ENCODE data around the gene TLE1.

TLE1 gene

DNA sequence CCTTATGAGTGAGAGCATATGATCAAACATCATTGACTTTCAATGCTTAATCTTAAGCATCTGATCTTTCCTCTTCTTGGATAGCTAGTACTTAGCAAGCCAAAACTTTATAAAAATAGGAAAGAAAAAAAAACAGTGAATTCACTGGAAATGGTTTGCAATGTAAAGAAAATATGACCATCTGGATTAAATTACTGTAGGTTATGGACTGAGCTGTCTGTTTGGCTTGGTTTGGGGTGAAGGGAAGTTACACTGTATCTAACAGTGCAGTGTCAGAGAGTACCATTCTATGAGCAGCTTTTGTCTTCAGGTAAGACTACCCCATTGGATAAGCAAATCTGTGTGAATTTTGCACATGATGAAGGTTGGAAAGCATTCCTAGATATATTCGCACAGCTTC lies 151.4 kb downstream of the TLE1 start:
- H3K27me3 Mint-ChIP-seq = no peaks in the 10 kb centered on the region
- peaks cover 4% of the 10 kb centered on the region for H3K9me3 Mint-ChIP-seq
- H3K4me3 Mint-ChIP-seq = no peak overlapping the region
- H3K36me3 Mint-ChIP-seq (ENCODE audit: low read depth) = no peaks in the 10 kb centered on the region
- H3K27ac Mint-ChIP-seq = no peak overlapping the region
- no peaks in the 10 kb centered on the region for H3K4me1 Mint-ChIP-seq (ENCODE audit: low read depth)

DNA sequence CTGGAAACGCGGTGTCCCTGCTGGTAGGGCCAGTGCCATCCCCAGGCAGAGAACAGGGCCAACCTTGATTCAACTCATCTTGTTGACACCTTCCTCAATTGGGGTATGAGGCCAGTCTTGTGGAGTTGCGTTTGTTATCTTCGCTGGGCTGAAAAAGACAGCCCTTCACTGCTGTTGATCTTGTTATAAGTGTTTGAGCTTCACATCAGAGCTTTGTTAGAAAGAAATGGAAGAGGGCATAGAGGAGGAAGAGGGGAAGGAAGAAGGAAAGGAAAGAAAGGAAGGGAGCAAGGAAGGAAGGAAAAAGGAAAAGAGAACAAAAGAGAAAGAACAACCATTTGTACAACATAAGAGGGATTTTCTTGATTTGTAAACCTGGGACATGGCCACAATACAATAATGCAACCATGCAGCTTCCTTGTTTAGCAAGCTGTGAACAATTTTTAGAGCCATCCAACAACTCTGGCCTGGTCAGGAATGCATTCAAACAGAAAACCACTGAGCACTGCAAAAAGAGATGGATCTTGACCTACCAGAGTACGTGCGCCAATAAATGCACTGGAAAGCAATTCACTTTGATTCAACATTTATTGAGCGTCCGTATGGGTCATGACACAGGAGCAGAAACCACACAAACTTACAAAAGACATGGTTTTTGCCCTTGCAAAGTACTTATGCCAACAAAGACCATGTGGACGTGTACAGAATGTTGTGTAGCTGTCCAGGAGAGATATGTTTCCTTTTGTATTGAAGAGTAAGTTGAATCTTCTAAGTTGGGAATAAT lies 152.9 kb downstream of the TLE1 start:
- Mint-ChIP-seq H3K36me3 (ENCODE audit: low read depth) (no peaks in the 10 kb centered on the region), H3K4me1 (ENCODE audit: low read depth) (no peaks in the 10 kb centered on the region), H3K4me3 (no peak overlapping the region), H3K27ac (no peak overlapping the region), H3K9me3 (peaks cover 4% of the 10 kb centered on the region), H3K27me3 (no peaks in the 10 kb centered on the region)

DNA sequence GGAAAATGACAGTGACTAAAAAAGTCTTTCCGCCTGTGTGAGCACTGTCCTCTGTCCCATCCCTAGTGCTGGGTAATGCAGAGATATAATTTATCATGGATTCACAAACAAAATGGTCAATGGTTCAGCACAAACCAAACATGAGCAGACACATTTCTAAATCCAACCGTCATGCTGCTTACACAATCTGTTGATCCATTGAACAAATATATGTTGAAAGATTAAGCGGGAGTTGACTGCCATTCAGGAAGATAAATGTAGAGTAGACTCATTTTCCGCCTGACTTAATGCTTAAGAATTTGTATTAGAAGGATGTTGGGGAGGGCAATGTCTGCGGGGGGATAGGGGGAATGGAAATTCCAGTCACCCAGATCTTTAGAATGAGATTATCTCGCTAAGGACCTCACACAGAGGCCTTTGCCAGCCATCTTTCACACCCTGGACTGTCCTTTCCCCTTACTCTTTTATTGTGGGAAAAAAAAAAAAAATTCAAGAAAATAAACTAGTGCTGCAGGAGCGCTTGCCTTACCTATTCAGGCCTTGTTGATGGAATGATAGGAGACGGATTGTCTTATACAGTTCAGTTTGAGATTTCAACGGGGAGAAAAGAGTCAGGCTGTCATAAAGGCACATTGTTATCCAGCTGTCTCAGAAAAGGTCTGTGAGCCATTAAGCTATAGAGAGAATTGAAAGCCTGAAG lies 153.7 kb downstream of the TLE1 start:
- Mint-ChIP-seq H3K27me3 (no peaks in the 10 kb centered on the region), H3K4me3 (no peak overlapping the region), H3K27ac (no peak overlapping the region), H3K9me3 (peaks cover 4% of the 10 kb centered on the region), H3K4me1 (ENCODE audit: low read depth) (no peaks in the 10 kb centered on the region), H3K36me3 (ENCODE audit: low read depth) (no peaks in the 10 kb centered on the region)

DNA sequence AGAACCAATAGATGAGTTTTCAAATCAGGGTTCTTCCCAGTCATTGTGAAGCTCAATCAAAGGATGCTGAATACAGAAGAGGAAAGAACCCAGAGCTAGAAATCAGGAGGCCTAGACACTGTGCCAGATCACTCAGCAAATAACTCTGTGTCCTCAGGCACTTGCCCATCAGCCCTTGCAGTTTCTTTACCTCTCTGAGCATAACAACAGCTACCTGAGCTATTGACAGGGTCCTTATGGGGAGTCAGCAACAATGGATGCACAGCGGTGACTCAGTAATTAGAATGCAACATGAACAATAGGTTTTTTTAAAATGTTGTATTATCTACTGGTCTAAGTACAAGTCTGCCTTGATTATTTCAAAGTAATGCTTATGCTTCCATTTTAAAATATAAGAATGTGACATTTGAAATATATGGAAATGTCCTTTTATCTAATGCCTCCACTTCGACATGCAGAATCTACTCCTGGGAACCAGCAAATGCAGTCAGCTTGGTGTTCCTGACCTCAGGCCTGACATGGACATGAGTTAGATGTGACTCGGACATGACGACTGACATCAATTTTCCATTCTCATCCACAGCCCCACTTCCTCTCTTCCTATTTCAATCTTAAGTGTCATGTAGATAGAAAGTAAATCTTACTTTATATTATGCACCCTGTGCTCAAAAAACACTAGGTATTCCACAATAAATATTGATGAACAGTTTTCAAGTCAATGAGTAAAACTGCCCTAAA lies 155.0 kb downstream of the TLE1 start:
- no peak overlapping the region for H3K4me3 Mint-ChIP-seq
- no peak overlapping the region for H3K27ac Mint-ChIP-seq
- H3K9me3 Mint-ChIP-seq = peaks cover 4% of the 10 kb centered on the region
- H3K27me3 Mint-ChIP-seq = no peaks in the 10 kb centered on the region
- no peaks in the 10 kb centered on the region for H3K4me1 Mint-ChIP-seq (ENCODE audit: low read depth)
- no peaks in the 10 kb centered on the region for H3K36me3 Mint-ChIP-seq (ENCODE audit: low read depth)

Data from stimulated activated naive CD8-positive, alpha-beta T cell treated with anti-CD3 and anti-CD28 coated beads, Interleukin-15, Interleukin-2, amounts not matched to agents 100 ng/mL and 50 ng/mL, for 24 hours (primary cell).